ENCODE results near the gene UBAC1.

- TF ChIP-seq CTCF (IDR thresholded peaks at IDR 0.05) (no peak), POLR2A (IDR thresholded peaks at IDR 0.05) (no peak)
Observed at GRCh38 chr9:135908093-135908753, 53.0 kb downstream of the UBAC1 start.
